ENCODE measurements around the gene WNT16. TPM values are rescaled to one million over a fixed set of nuclear protein-coding genes. Genes with fewer than 3 reads are reported as not detected.

Gene WNT16
- total RNA-seq, 1 donor from 2014 or later, result not detected

- peak; percentile 53 for TF ChIP-seq CTCF (conservative IDR thresholded peaks at IDR 0.05)
- H3K4me3 Mint-ChIP-seq, result no peak overlapping the region
Observed at GRCh38 chr7:121351682-121352081, 22.9 kb downstream of the WNT16 start.

GRCh38 chr7:121352323-121352722, 23.5 kb downstream of the WNT16 start:
- Mint-ChIP-seq H3K36me3 (ENCODE audit: low read depth) (peaks cover 12% of the 10 kb centered on the region), H3K27me3 (ENCODE audit: low read depth) (no peaks in the 10 kb centered on the region), H3K9me3 (no peaks in the 10 kb centered on the region), H3K4me3 (no peak overlapping the region), H3K27ac (ENCODE audit: unreplicated experiment) (no peak overlapping the region), H3K4me1 (peaks cover 3% of the 10 kb centered on the region)
- no peak for TF ChIP-seq CTCF (conservative IDR thresholded peaks at IDR 0.05)
- no peak for DNase-seq (ENCODE audit: low read depth, low spot score)

More at GRCh38 chr7:121351682-121352081, 22.9 kb downstream of the WNT16 start:
- Mint-ChIP-seq H3K36me3 (ENCODE audit: low read depth) (peaks cover 10% of the 10 kb centered on the region), H3K4me1 (peaks cover 4% of the 10 kb centered on the region), H3K27me3 (ENCODE audit: low read depth) (no peaks in the 10 kb centered on the region), H3K9me3 (no peaks in the 10 kb centered on the region), H3K27ac (ENCODE audit: unreplicated experiment) (no peak overlapping the region)
- no peak for DNase-seq (ENCODE audit: low read depth, low spot score)

- H3K9me3 Mint-ChIP-seq, result no peaks in the 10 kb centered on the region
- no peak for TF ChIP-seq CTCF (conservative IDR thresholded peaks at IDR 0.05)
- no peak overlapping the region for H3K27ac Mint-ChIP-seq (ENCODE audit: unreplicated experiment)
- no peaks in the 10 kb centered on the region for H3K27me3 Mint-ChIP-seq (ENCODE audit: low read depth)
- no peak for DNase-seq (ENCODE audit: low read depth, low spot score)
- H3K4me1 Mint-ChIP-seq, result no peaks in the 10 kb centered on the region
- no peak overlapping the region for H3K4me3 Mint-ChIP-seq
- H3K36me3 Mint-ChIP-seq (ENCODE audit: low read depth), result peaks cover 18% of the 10 kb centered on the region
Observed at GRCh38 chr7:121355574-121355973, 26.8 kb downstream of the WNT16 start.

- no peak for DNase-seq (ENCODE audit: low read depth, low spot score)
- H3K4me3 Mint-ChIP-seq, result no peak overlapping the region
- TF ChIP-seq CTCF (conservative IDR thresholded peaks at IDR 0.05), result no peak
- no peak overlapping the region for H3K27ac Mint-ChIP-seq (ENCODE audit: unreplicated experiment)
- peaks cover 20% of the 10 kb centered on the region for H3K36me3 Mint-ChIP-seq (ENCODE audit: low read depth)
- no peaks in the 10 kb centered on the region for H3K9me3 Mint-ChIP-seq
- H3K4me1 Mint-ChIP-seq, result no peaks in the 10 kb centered on the region
- no peaks in the 10 kb centered on the region for H3K27me3 Mint-ChIP-seq (ENCODE audit: low read depth)
Observed at GRCh38 chr7:121360564-121360963, 31.8 kb downstream of the WNT16 start.

- TF ChIP-seq CTCF (conservative IDR thresholded peaks at IDR 0.05), result peak; percentile 92
- Mint-ChIP-seq H3K9me3 (no peaks in the 10 kb centered on the region), H3K27ac (ENCODE audit: unreplicated experiment) (no peak overlapping the region), H3K4me1 (no peaks in the 10 kb centered on the region), H3K36me3 (ENCODE audit: low read depth) (peaks cover 11% of the 10 kb centered on the region), H3K4me3 (no peak overlapping the region), H3K27me3 (ENCODE audit: low read depth) (no peaks in the 10 kb centered on the region)
- DNase-seq (ENCODE audit: low read depth, low spot score), result peak; percentile 30
Observed at GRCh38 chr7:121366852-121367431, 38.1 kb downstream of the WNT16 start.
